ENCODE data around the gene LEPR.
A peak's percentile ranks its signal among the peaks of the same experiment; 100 is the strongest.

LEPR gene, protein sequence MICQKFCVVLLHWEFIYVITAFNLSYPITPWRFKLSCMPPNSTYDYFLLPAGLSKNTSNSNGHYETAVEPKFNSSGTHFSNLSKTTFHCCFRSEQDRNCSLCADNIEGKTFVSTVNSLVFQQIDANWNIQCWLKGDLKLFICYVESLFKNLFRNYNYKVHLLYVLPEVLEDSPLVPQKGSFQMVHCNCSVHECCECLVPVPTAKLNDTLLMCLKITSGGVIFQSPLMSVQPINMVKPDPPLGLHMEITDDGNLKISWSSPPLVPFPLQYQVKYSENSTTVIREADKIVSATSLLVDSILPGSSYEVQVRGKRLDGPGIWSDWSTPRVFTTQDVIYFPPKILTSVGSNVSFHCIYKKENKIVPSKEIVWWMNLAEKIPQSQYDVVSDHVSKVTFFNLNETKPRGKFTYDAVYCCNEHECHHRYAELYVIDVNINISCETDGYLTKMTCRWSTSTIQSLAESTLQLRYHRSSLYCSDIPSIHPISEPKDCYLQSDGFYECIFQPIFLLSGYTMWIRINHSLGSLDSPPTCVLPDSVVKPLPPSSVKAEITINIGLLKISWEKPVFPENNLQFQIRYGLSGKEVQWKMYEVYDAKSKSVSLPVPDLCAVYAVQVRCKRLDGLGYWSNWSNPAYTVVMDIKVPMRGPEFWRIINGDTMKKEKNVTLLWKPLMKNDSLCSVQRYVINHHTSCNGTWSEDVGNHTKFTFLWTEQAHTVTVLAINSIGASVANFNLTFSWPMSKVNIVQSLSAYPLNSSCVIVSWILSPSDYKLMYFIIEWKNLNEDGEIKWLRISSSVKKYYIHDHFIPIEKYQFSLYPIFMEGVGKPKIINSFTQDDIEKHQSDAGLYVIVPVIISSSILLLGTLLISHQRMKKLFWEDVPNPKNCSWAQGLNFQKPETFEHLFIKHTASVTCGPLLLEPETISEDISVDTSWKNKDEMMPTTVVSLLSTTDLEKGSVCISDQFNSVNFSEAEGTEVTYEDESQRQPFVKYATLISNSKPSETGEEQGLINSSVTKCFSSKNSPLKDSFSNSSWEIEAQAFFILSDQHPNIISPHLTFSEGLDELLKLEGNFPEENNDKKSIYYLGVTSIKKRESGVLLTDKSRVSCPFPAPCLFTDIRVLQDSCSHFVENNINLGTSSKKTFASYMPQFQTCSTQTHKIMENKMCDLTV

DNA sequence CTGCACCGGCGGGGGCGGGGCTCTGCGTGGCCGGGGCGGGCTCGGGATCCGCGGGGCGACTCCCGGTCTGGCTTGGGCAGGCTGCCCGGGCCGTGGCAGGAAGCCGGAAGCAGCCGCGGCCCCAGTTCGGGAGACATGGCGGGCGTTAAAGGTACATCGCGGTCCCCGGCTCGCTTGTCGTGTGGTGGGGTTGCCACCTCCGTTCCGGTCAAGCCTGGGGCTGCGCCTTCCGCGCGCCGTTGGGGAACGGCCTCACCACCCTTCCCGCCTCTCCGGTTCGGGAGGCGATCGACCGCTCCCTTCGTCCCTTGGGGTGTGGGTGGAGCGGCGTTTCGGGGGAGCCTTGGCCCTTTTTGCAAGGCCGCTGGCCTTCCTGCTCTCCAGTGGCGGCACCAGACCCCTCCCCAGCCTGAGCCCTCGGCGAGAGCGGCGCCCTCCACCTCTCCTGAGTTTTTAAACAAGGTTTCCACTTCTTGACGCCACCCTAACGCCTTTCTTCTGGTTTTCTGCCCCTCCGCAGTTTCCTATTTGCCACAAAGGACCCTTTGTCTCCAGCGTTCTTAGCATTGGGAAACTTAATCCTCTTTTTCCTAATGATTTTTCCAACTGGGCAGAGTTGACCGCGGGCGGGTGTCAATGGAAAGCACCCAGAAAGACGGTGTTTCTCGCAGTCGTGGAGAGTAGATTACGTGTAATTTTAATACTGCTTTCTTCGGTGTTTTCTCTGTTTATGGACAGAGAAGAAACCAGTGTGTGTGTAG is at the start of gene LEPR, which contains the start of gene LEPROT:
Gene LEPR (plus strand): TSS at position 79 of the 761 bp plus-strand sequence. CDS start 144,898 bp downstream, outside the sequence.
Gene LEPROT (plus strand): TSS at position 79 of the 761 bp plus-strand sequence. CDS start 57 bp downstream, at position 136.
- Histone ChIP-seq H3K9me3 (replicated peaks; ENCODE audit: insufficient read depth, low read length) (no peaks in the 10 kb centered on the region), H3K27me3 (replicated peaks; ENCODE audit: insufficient read depth, low read length) (no peaks in the 10 kb centered on the region), H3K79me2 (ENCODE audit: low read length) (peaks cover 29% of the 10 kb centered on the region), H3K9ac (ENCODE audit: low read length) (peak within 1 kb of the TSS; percentile 80), H3K4me1 (ENCODE audit: low read length) (peaks cover 17% of the 10 kb centered on the region), H3F3A (ENCODE audit: insufficient read depth, low read length) (peaks cover 17% of the 10 kb centered on the region), H3K9me2 (replicated peaks; ENCODE audit: insufficient read depth, low read length) (no peaks in the 10 kb centered on the region), H4K20me1 (ENCODE audit: insufficient read depth, low read length) (no peaks in the 10 kb centered on the region), H3K4me3 (ENCODE audit: low read length) (peak within 1 kb of the TSS; percentile 94), H3K36me3 (replicated peaks; ENCODE audit: insufficient read depth, low read length) (no peaks in the 10 kb centered on the region), H3K27ac (ENCODE audit: low read length) (peak within 1 kb of the TSS; percentile 83), H3K4me2 (ENCODE audit: low read depth, low read length) (peak within 1 kb of the TSS; percentile 90), H2AFZ (ENCODE audit: low read length) (peak within 1 kb of the TSS; percentile 99)
- TF ChIP-seq, protein P1, sequence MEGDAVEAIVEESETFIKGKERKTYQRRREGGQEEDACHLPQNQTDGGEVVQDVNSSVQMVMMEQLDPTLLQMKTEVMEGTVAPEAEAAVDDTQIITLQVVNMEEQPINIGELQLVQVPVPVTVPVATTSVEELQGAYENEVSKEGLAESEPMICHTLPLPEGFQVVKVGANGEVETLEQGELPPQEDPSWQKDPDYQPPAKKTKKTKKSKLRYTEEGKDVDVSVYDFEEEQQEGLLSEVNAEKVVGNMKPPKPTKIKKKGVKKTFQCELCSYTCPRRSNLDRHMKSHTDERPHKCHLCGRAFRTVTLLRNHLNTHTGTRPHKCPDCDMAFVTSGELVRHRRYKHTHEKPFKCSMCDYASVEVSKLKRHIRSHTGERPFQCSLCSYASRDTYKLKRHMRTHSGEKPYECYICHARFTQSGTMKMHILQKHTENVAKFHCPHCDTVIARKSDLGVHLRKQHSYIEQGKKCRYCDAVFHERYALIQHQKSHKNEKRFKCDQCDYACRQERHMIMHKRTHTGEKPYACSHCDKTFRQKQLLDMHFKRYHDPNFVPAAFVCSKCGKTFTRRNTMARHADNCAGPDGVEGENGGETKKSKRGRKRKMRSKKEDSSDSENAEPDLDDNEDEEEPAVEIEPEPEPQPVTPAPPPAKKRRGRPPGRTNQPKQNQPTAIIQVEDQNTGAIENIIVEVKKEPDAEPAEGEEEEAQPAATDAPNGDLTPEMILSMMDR (IDR thresholded peaks at IDR 0.05; ENCODE audit: low read length) = no peak
- TF ChIP-seq EZH2phosphoT487 (IDR thresholded peaks at IDR 0.05; ENCODE audit: low read length) (no peak), EZH2 (optimal IDR thresholded peaks at IDR 0.05; ENCODE audit: low read depth, low read length) (no peak)
- DNase-seq = peak; percentile 18

DNA sequence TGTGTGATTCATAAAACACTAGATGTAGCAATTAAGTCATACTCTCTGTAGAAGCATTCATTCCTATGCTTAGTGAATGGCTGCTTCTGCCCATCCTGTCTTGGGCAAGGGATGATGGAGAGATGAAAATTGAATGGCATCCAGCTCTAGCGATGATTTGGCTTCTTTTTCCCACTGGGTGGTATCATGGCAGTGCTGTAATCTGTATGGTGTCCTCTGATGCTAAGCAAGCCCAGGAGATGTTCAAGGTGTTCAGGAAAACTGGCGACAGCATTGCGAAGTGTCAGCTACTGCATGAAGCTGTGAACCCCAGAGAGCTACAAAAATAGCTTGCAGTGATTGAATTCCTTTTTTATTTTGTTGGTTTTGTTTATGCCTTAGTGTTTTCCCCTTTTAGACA is 48.9 kb upstream of the LEPR start:
- Histone ChIP-seq H3F3A (ENCODE audit: insufficient read depth, low read length) (no peaks in the 10 kb centered on the region), H3K9me3 (replicated peaks; ENCODE audit: insufficient read depth, low read length) (no peaks in the 10 kb centered on the region), H3K36me3 (replicated peaks; ENCODE audit: insufficient read depth, low read length) (no peaks in the 10 kb centered on the region), H3K79me2 (ENCODE audit: low read length) (no peaks in the 10 kb centered on the region), H3K4me3 (ENCODE audit: low read length) (no peak overlapping the region), H3K27me3 (replicated peaks; ENCODE audit: insufficient read depth, low read length) (no peaks in the 10 kb centered on the region), H3K27ac (ENCODE audit: low read length) (no peak overlapping the region), H3K9me2 (replicated peaks; ENCODE audit: insufficient read depth, low read length) (no peaks in the 10 kb centered on the region), H3K9ac (ENCODE audit: low read length) (no peak overlapping the region), H3K4me1 (ENCODE audit: low read length) (no peaks in the 10 kb centered on the region), H2AFZ (ENCODE audit: low read length) (no peak overlapping the region), H4K20me1 (ENCODE audit: insufficient read depth, low read length) (no peaks in the 10 kb centered on the region), H3K4me2 (ENCODE audit: low read depth, low read length) (no peak overlapping the region)
- TF ChIP-seq EZH2 (optimal IDR thresholded peaks at IDR 0.05; ENCODE audit: low read depth, low read length) (no peak), EZH2phosphoT487 (IDR thresholded peaks at IDR 0.05; ENCODE audit: low read length) (no peak)
- TF ChIP-seq, protein P1 (IDR thresholded peaks at IDR 0.05; ENCODE audit: low read length) = no peak
- no peak for DNase-seq

DNA sequence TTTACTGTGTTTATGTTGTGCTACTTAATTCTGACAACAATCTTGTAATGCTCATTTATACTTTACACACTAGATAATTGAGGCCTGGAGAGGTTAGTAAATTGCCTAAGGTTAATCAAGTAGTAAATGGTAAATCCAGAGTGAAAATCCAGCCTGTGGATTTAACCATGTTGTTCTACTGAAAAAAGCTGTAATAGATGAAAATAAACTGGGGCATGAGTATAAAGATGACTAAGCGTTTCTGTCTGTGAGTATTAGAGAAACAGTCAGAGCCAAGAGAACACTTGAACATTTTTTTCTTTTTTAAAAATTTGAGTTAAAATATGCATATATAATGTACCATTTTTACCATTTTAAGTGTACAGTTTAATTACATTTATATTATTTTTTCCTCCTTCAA is 47.9 kb upstream of the LEPR start:
- H3F3A ChIP-seq (ENCODE audit: insufficient read depth, low read length) = no peaks in the 10 kb centered on the region
- H3K4me1 ChIP-seq (ENCODE audit: low read length) = no peaks in the 10 kb centered on the region
- no peaks in the 10 kb centered on the region for H3K79me2 ChIP-seq (ENCODE audit: low read length)
- H2AFZ ChIP-seq (ENCODE audit: low read length) = no peak overlapping the region
- H3K36me3 ChIP-seq (replicated peaks; ENCODE audit: insufficient read depth, low read length) = no peaks in the 10 kb centered on the region
- H3K9ac ChIP-seq (ENCODE audit: low read length) = no peak overlapping the region
- no peak overlapping the region for H3K4me2 ChIP-seq (ENCODE audit: low read depth, low read length)
- H3K27me3 ChIP-seq (replicated peaks; ENCODE audit: insufficient read depth, low read length) = no peaks in the 10 kb centered on the region
- DNase-seq = no peak
- H4K20me1 ChIP-seq (ENCODE audit: insufficient read depth, low read length) = no peaks in the 10 kb centered on the region
- H3K9me3 ChIP-seq (replicated peaks; ENCODE audit: insufficient read depth, low read length) = no peaks in the 10 kb centered on the region
- no peak overlapping the region for H3K27ac ChIP-seq (ENCODE audit: low read length)
- no peak overlapping the region for H3K4me3 ChIP-seq (ENCODE audit: low read length)
- no peaks in the 10 kb centered on the region for H3K9me2 ChIP-seq (replicated peaks; ENCODE audit: insufficient read depth, low read length)
- TF ChIP-seq, protein P1 (IDR thresholded peaks at IDR 0.05; ENCODE audit: low read length) = no peak
- TF ChIP-seq EZH2 (optimal IDR thresholded peaks at IDR 0.05; ENCODE audit: low read depth, low read length) = no peak
- TF ChIP-seq EZH2phosphoT487 (IDR thresholded peaks at IDR 0.05; ENCODE audit: low read length) = no peak
